Measurements from ENCODE around the gene HNRNPR. TPM values are rescaled to one million over a fixed set of nuclear protein-coding genes. Genes with fewer than 3 reads are reported as not detected.

HNRNPR gene
- total RNA-seq, 5 donors from 2014 or later (not counting 1 experiment from before 2014, with no cell fraction given) = 98.2 to 122 (median 109) TPM

DNA sequence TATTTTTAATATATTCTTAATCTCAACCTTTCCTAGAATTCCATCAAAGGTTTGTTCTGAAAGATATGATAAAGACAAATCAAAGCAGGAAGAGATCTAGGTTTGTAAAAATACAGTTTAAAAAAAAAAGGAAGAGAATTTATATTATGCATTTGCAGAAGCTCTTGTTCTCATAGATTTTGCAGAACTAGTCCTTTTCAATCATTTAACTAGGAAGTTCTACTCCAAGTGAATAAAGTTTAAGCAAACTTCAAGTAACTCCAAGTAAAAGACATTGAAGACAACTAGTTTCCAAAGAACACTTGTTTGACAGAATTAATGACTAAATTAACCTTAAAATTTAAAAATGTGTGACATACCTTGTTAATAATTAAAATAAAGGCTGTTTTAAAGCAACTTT lies 55.9 kb downstream of the HNRNPR start:
- H3K4me3 Mint-ChIP-seq = no peak overlapping the region
- DNase-seq (no peak), ATAC-seq (replicated peaks in 1 of 4) (no peak)
- peaks cover 22% of the 10 kb centered on the region for H3K36me3 Mint-ChIP-seq
- Histone ChIP-seq H3K27ac (ENCODE audit: low read length) (no peak overlapping the region), H3K36me3 (ENCODE audit: control insufficient read depth in 2 of 2, extremely low read depth in 1 of 2, insufficient read depth in 1 of 2, low read length in 1 of 2) (peaks cover 0 to 21% of the 10 kb centered on the region in 2 donors), H3K27me3 (replicated peaks in 1 of 2; ENCODE audit: control insufficient read depth in 2 of 2, extremely low read depth in 1 of 2, insufficient read depth in 2 of 2, low read length in 1 of 2) (no peaks in the 10 kb centered on the region), H3K4me3 (ENCODE audit: control insufficient read depth in 1 of 2, extremely low read depth in 1 of 2, low read length in 1 of 2) (no peak overlapping the region), H3K4me1 (ENCODE audit: control insufficient read depth in 1 of 2, extremely low read depth in 1 of 2, insufficient read depth in 2 of 2, low read length in 2 of 2) (no peaks in the 10 kb centered on the region), H3K9me3 (no peaks in the 10 kb centered on the region)
- POLR2A ChIA-PET = no interaction called here
- H3K9me3 Mint-ChIP-seq = no peaks in the 10 kb centered on the region
- H3K27ac Mint-ChIP-seq = no peak overlapping the region
- H3K4me1 Mint-ChIP-seq = no peaks in the 10 kb centered on the region
- H3K27me3 Mint-ChIP-seq = no peaks in the 10 kb centered on the region
- CTCF ChIA-PET = no interaction called here

DNA sequence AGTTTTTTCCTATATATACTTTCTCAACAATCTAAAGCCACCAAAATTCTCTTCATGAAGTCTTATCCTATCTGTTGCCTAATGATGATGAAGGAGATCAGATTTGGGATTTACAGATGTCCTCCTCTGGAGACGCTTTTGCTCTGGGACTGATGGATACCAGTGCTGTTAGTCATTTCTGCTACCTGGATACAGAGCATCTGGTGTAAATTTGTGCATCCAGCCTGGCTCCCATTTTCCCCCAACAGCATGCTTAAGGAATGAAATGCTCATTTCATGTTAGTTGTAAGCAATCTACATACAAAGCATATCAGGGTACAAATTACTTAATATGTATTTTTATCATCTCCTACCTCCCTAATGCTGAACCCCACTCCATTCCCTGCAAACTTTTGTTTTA lies 57.7 kb downstream of the HNRNPR start:
- ChIA-PET POLR2A (no interaction called here), CTCF (no interaction called here)
- H3K9me3 Mint-ChIP-seq = no peaks in the 10 kb centered on the region
- ATAC-seq (replicated peaks in 1 of 4) (no peak), DNase-seq (no peak)
- H3K27me3 Mint-ChIP-seq = no peaks in the 10 kb centered on the region
- no peaks in the 10 kb centered on the region for H3K4me1 Mint-ChIP-seq
- Histone ChIP-seq H3K27me3 (replicated peaks in 1 of 2; ENCODE audit: control insufficient read depth in 2 of 2, extremely low read depth in 1 of 2, insufficient read depth in 2 of 2, low read length in 1 of 2) (no peaks in the 10 kb centered on the region), H3K4me3 (ENCODE audit: control insufficient read depth in 1 of 2, extremely low read depth in 1 of 2, low read length in 1 of 2) (no peak overlapping the region), H3K27ac (ENCODE audit: low read length) (no peak overlapping the region), H3K4me1 (ENCODE audit: control insufficient read depth in 1 of 2, extremely low read depth in 1 of 2, insufficient read depth in 2 of 2, low read length in 2 of 2) (no peaks in the 10 kb centered on the region), H3K36me3 (ENCODE audit: control insufficient read depth in 2 of 2, extremely low read depth in 1 of 2, insufficient read depth in 1 of 2, low read length in 1 of 2) (peaks cover 0 to 35% of the 10 kb centered on the region in 2 donors), H3K9me3 (no peaks in the 10 kb centered on the region)
- WGBS (ENCODE audit: insufficient coverage) = no CpG with 5 or more reads among the region's 1 CpG
- no peak overlapping the region for H3K4me3 Mint-ChIP-seq
- no peak overlapping the region for H3K27ac Mint-ChIP-seq
- H3K36me3 Mint-ChIP-seq = peaks cover 28% of the 10 kb centered on the region

DNA sequence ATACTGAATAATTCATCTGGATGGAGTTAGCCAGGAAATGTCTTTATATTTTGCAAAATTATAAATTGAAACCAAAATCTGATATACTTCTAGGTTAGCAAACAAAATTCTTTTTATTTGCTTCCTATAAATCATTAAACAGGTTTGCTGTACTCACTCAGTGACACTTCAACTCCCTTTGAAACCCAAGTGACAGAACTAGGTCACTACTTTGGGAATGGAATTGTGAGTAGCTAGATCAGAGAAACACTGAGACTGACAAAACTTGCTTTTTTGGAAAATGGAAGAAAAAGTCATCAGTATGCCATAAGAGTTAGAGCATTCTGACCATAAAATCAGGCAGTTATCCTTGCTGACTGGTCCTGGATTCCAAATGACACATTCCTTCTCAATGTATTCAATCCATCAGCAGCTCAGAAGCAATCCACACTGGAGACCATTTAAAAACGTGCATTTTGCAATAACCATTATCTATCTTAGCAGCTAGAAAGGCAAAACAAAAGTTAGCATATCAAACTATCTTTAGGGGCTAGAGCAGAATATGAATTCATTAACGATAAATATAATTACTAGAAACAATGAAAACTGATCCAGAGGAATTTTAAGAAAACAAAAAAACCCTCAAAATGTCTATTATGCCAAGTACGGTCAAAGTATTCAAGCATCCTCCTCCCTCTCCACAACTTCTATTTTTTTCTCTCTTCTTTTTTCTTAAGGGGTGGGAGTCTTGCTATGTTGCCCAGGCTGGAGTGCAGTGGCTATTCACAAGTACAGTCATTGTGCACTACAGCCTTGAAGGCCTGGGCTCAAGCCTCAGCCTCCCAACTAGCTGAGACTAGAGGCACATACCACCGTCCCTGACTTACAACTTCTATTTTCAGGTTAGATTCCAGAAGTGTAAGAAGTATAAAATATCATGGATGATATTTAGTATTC lies 60.1 kb downstream of the HNRNPR start:
- H3K27ac Mint-ChIP-seq = peak overlapping the region in 1 of 2 donors; percentile 62
- DNase-seq = no peak
- H3K36me3 ChIP-seq (ENCODE audit: control insufficient read depth in 2 of 2, extremely low read depth in 1 of 2, insufficient read depth in 1 of 2, low read length in 1 of 2) = peaks cover 0 to 37% of the 10 kb centered on the region in 2 donors
- H3K36me3 Mint-ChIP-seq = peaks cover 45% of the 10 kb centered on the region
- no peaks in the 10 kb centered on the region for H3K27me3 Mint-ChIP-seq
- no CpG with 5 or more reads among the region's 4 CpGs for WGBS (ENCODE audit: insufficient coverage)
- H3K4me1 ChIP-seq (ENCODE audit: control insufficient read depth in 1 of 2, extremely low read depth in 1 of 2, insufficient read depth in 2 of 2, low read length in 2 of 2) = no peaks in the 10 kb centered on the region
- ChIA-PET POLR2A (no interaction called here), CTCF (no interaction called here)
- no peaks in the 10 kb centered on the region for H3K4me1 Mint-ChIP-seq
- H3K9me3 ChIP-seq = no peaks in the 10 kb centered on the region
- H3K27ac ChIP-seq (ENCODE audit: low read length) = no peak overlapping the region
- no peak for ATAC-seq (replicated peaks in 1 of 4)
- no peak overlapping the region for H3K4me3 ChIP-seq (ENCODE audit: control insufficient read depth in 1 of 2, extremely low read depth in 1 of 2, low read length in 1 of 2)
- H3K4me3 Mint-ChIP-seq = no peak overlapping the region
- no peaks in the 10 kb centered on the region for H3K27me3 ChIP-seq (replicated peaks in 1 of 2; ENCODE audit: control insufficient read depth in 2 of 2, extremely low read depth in 1 of 2, insufficient read depth in 2 of 2, low read length in 1 of 2)
- H3K9me3 Mint-ChIP-seq = no peaks in the 10 kb centered on the region

- Mint-ChIP-seq H3K4me3 (no peak overlapping the region), H3K27me3 (no peaks in the 10 kb centered on the region), H3K4me1 (no peaks in the 10 kb centered on the region), H3K36me3 (peaks cover 45% of the 10 kb centered on the region), H3K9me3 (no peaks in the 10 kb centered on the region), H3K27ac (no peak overlapping the region)
- Histone ChIP-seq H3K27me3 (replicated peaks in 1 of 2; ENCODE audit: control insufficient read depth in 2 of 2, extremely low read depth in 1 of 2, insufficient read depth in 2 of 2, low read length in 1 of 2) (no peaks in the 10 kb centered on the region), H3K27ac (ENCODE audit: low read length) (no peak overlapping the region), H3K4me3 (ENCODE audit: control insufficient read depth in 1 of 2, extremely low read depth in 1 of 2, low read length in 1 of 2) (no peak overlapping the region), H3K36me3 (ENCODE audit: control insufficient read depth in 2 of 2, extremely low read depth in 1 of 2, insufficient read depth in 1 of 2, low read length in 1 of 2) (peaks cover 0 to 29% of the 10 kb centered on the region in 2 donors), H3K4me1 (ENCODE audit: control insufficient read depth in 1 of 2, extremely low read depth in 1 of 2, insufficient read depth in 2 of 2, low read length in 2 of 2) (no peaks in the 10 kb centered on the region), H3K9me3 (no peaks in the 10 kb centered on the region)
- ChIA-PET POLR2A (no interaction called here), CTCF (no interaction called here)
- DNase-seq (no peak), ATAC-seq (replicated peaks in 1 of 4) (no peak)
- WGBS (ENCODE audit: insufficient coverage) = no CpG with 5 or more reads among the region's 5 CpGs
Measured at GRCh38 chr1:23282957-23283356, 61.1 kb downstream of the HNRNPR start.

DNA sequence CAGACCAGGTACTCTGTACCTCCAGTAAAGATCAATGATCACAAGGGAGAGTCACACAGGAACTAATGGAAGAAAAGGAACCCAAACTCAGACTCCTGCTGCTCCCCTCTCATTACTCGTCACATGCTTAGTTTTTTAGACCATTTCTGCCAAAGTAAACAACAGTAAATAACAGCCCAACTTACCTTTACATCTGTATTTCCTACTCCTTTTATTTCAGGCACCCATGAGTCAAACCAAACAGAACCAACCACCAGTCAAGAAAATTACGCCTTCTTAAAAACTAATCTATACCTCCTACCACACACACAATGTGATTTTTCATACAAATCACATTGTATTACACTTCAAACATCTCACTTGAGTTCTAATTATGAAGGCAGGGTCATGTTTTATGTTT lies 65.4 kb downstream of the HNRNPR start:
- ChIA-PET CTCF (no interaction called here), POLR2A (no interaction called here)
- no peaks in the 10 kb centered on the region for H3K9me3 ChIP-seq
- no peaks in the 10 kb centered on the region for H3K9me3 Mint-ChIP-seq
- peaks cover 10 to 21% of the 10 kb centered on the region in 2 donors for H3K27me3 Mint-ChIP-seq
- DNase-seq (no peak), ATAC-seq (replicated peaks in 1 of 4) (no peak)
- no peak overlapping the region for H3K27ac Mint-ChIP-seq
- no peaks in the 10 kb centered on the region for H3K4me1 ChIP-seq (ENCODE audit: control insufficient read depth in 1 of 2, extremely low read depth in 1 of 2, insufficient read depth in 2 of 2, low read length in 2 of 2)
- 100% methylated on average over 1 of the region's 2 CpGs for WGBS (ENCODE audit: insufficient coverage)
- no peak overlapping the region for H3K4me3 Mint-ChIP-seq
- peaks cover 23% of the 10 kb centered on the region for H3K36me3 Mint-ChIP-seq
- H3K27me3 ChIP-seq (replicated peaks in 1 of 2; ENCODE audit: control insufficient read depth in 2 of 2, extremely low read depth in 1 of 2, insufficient read depth in 2 of 2, low read length in 1 of 2) = peaks cover 0 to 11% of the 10 kb centered on the region in 2 experiments
- no peak overlapping the region for H3K27ac ChIP-seq (ENCODE audit: low read length)
- no peaks in the 10 kb centered on the region for H3K4me1 Mint-ChIP-seq
- H3K36me3 ChIP-seq (ENCODE audit: control insufficient read depth in 2 of 2, extremely low read depth in 1 of 2, insufficient read depth in 1 of 2, low read length in 1 of 2) = peaks cover 0 to 22% of the 10 kb centered on the region in 2 donors
- H3K4me3 ChIP-seq (ENCODE audit: control insufficient read depth in 1 of 2, extremely low read depth in 1 of 2, low read length in 1 of 2) = no peak overlapping the region

DNA sequence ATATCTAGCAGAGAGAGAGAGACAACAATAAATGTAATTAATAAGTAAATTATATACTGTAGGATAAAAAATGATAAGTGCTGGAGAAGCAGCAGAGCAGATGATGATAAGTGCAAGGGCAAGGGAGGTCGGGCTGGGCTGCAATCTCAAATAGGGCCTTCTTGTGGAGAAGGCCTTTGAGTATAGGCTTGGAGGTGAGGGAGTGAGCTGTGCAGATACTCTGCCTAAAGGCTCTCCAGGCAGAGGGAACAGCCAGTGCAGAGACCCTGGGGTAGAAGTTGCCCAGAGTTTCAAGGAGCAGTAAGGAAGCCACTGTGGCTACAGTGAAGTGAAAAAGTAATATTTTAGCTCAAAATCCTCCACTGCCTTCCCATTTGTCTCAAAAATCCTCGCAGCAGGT lies 67.6 kb downstream of the HNRNPR start:
- H3K27ac Mint-ChIP-seq = no peak overlapping the region
- ATAC-seq (replicated peaks in 1 of 4) (no peak), DNase-seq (no peak)
- H3K36me3 Mint-ChIP-seq = peaks cover 19% of the 10 kb centered on the region
- Histone ChIP-seq H3K4me1 (ENCODE audit: control insufficient read depth in 1 of 2, extremely low read depth in 1 of 2, insufficient read depth in 2 of 2, low read length in 2 of 2) (no peaks in the 10 kb centered on the region), H3K36me3 (ENCODE audit: control insufficient read depth in 2 of 2, extremely low read depth in 1 of 2, insufficient read depth in 1 of 2, low read length in 1 of 2) (peaks cover 0 to 8% of the 10 kb centered on the region in 2 donors), H3K4me3 (ENCODE audit: control insufficient read depth in 1 of 2, extremely low read depth in 1 of 2, low read length in 1 of 2) (no peak overlapping the region), H3K9me3 (no peaks in the 10 kb centered on the region), H3K27ac (ENCODE audit: low read length) (no peak overlapping the region), H3K27me3 (replicated peaks in 1 of 2; ENCODE audit: control insufficient read depth in 2 of 2, extremely low read depth in 1 of 2, insufficient read depth in 2 of 2, low read length in 1 of 2) (peaks cover 0 to 21% of the 10 kb centered on the region in 2 experiments)
- 50% methylated on average over 1 of the region's 2 CpGs for WGBS (ENCODE audit: insufficient coverage)
- no peaks in the 10 kb centered on the region for H3K4me1 Mint-ChIP-seq
- H3K4me3 Mint-ChIP-seq = no peak overlapping the region
- POLR2A ChIA-PET = no interaction called here
- no peaks in the 10 kb centered on the region for H3K9me3 Mint-ChIP-seq
- CTCF ChIA-PET = no interaction called here
- peaks cover 18 to 35% of the 10 kb centered on the region in 2 donors for H3K27me3 Mint-ChIP-seq

Measured in T-cell (primary cell).